Liver (tissue), 9 donors: ENCODE results near the gene HS1BP3. TPM values are rescaled to one million over a fixed set of nuclear protein-coding genes. Genes with fewer than 3 reads are reported as not detected.

Source experiments
- DNase-seq: peaks from one replicate; pipeline ENCODE4 v3.0.0-alpha.2; 2017; ENCODE audit warnings: low spot score
- H3K27ac ChIP-seq, 2 donors: one replicate each; pipeline ENCODE4 v1.7.0; 2013; ENCODE audit warnings: inconsistent platforms in 2 of 2, low read length in 2 of 2, control low read depth in 1 of 2, low read depth in 1 of 2, mild to moderate bottlenecking in 1 of 2
- H3K27me3 ChIP-seq, 4 donors: one replicate each; pipeline versions ENCODE4 v1.6.1 to v1.7.0; 2013; ENCODE audit warnings: low read length in 3 of 4, inconsistent platforms in 1 of 4, mild to moderate bottlenecking in 1 of 4, moderate library complexity in 1 of 4; ENCODE audit not compliant: control insufficient read depth in 4 of 4, insufficient read depth in 4 of 4
- H3K36me3 ChIP-seq, 4 donors: one replicate each; pipeline versions ENCODE4 v1.6.1 to v1.7.0; 2013; ENCODE audit warnings: low read length in 3 of 4, mild to moderate bottlenecking in 3 of 4, low read depth in 1 of 4, moderate library complexity in 1 of 4; ENCODE audit not compliant: control insufficient read depth in 4 of 4, insufficient read depth in 3 of 4
- H3K4me1 ChIP-seq, 4 donors: one replicate each; pipeline versions ENCODE4 v1.6.1 to v1.7.0; 2013; ENCODE audit warnings: low read length in 3 of 4, mild to moderate bottlenecking in 3 of 4, moderate library complexity in 1 of 4; ENCODE audit not compliant: control insufficient read depth in 4 of 4, insufficient read depth in 4 of 4
- H3K4me3 ChIP-seq, 3 donors: one replicate each; pipeline versions ENCODE4 v1.6.1 to v1.7.0; 2013; ENCODE audit warnings: low read length in 3 of 3, control low read depth in 1 of 3, low read depth in 1 of 3, mild to moderate bottlenecking in 1 of 3
- H3K9ac ChIP-seq, 2 donors: one replicate each; pipeline ENCODE4 v1.7.0; 2013; ENCODE audit warnings: low read length in 2 of 2, mild to moderate bottlenecking in 2 of 2, moderate library complexity in 2 of 2, control low read depth in 1 of 2, low read depth in 1 of 2
- H3K9me3 ChIP-seq, 4 donors: one replicate each; pipeline versions ENCODE4 v1.6.1 to v1.7.0; 2013; ENCODE audit warnings: low read length in 3 of 4; ENCODE audit not compliant: control insufficient read depth in 4 of 4
- ATF3 ChIP-seq: IDR thresholded peaks from 2 replicates; pipeline ENCODE4 v1.6.1; 2016; ENCODE audit warnings: antibody characterized with exemption
- HNF4A ChIP-seq, 2 donors: conservative IDR thresholded peaks; 2 replicates each; pipeline ENCODE4 v1.6.1; 2016; ENCODE audit warnings: antibody characterized with exemption in 2 of 2, mild to moderate bottlenecking in 2 of 2
- HNF4G ChIP-seq: IDR thresholded peaks from 2 replicates; pipeline ENCODE4 v1.6.1; 2016; ENCODE audit warnings: antibody characterized with exemption
- MAX ChIP-seq: IDR thresholded peaks from 2 replicates; pipeline ENCODE4 v1.6.1; 2016; ENCODE audit warnings: antibody characterized with exemption
- RAD21 ChIP-seq, 2 donors: IDR thresholded peaks; 2 replicates each; pipeline ENCODE4 v1.6.1; 2016; ENCODE audit warnings: antibody characterized with exemption in 2 of 2, mild to moderate bottlenecking in 2 of 2
- REST ChIP-seq: IDR thresholded peaks from 2 replicates; pipeline ENCODE4 v1.6.1; 2016; ENCODE audit warnings: antibody characterized with exemption, mild to moderate bottlenecking
- SP1 ChIP-seq: IDR thresholded peaks from 2 replicates; pipeline ENCODE4 v1.6.1; 2018; ENCODE audit warnings: antibody characterized with exemption, mild to moderate bottlenecking
- YY1 ChIP-seq: IDR thresholded peaks from 2 replicates; pipeline ENCODE4 v1.6.1; 2016; ENCODE audit warnings: antibody characterized with exemption, mild to moderate bottlenecking
- WGBS: extraction: QIAGEN DNeasy Blood & Tissue Kit; methylation state at CpG from one replicate; pipeline ENCODE4 v1.1.7; 2013; 5-methylcytosine and 5-hydroxymethylcytosine counted together
- polyA plus RNA-seq, 2 donors: library from polyadenylated mRNA; stranded (reverse) in 1 of 2; unstranded in 1 of 2; fragments of 200-250 nt in 1 of 2; fragments of >200 nt in 1 of 2; fragmentation: Nextera tagmentation in 1 of 2; extraction: Ambion mirVana in 1 of 2; gene quantifications; one replicate each; pipeline versions ENCODE4 v1.2.1 to v1.2.3, GENCODE V29; 2013 to 2015
- total RNA-seq, 2 donors: library from RNA; depleted of rRNA; stranded (reverse); fragments of >200 nt; gene quantifications; one replicate each; pipeline ENCODE4 v1.2.3, GENCODE V29; 2014
- TF ChIP-seq, protein P1 (sequence below): IDR thresholded peaks from 2 replicates; pipeline ENCODE4 v1.6.1; 2016; ENCODE audit warnings: antibody characterized with exemption
- donor health status: healthy.
- donor health status: healthy.
- donor health status: healthy.
- donor health status: healthy.
- donor health status: healthy.

The HS1BP3 gene
- total and polyA plus RNA-seq, 4 donors = 7.7 to 15.4 (median 10.9) TPM

GRCh38 chr2:20692081-20692480 is 41.2 kb upstream of the HS1BP3 start:
- Histone ChIP-seq H3K27me3 (no peaks in the 10 kb centered on the region), H3K9ac (no peak overlapping the region), H3K4me3 (no peak overlapping the region), H3K9me3 (no peaks in the 10 kb centered on the region), H3K36me3 (peaks cover 0 to 3% (median 0%) of the 10 kb centered on the region in 4 donors), H3K27ac (no peak overlapping the region), H3K4me1 (peaks cover 2 to 40% (median 34%) of the 10 kb centered on the region in 4 donors)
- 97% methylated on average over 2 of the region's 2 CpGs for WGBS
- no peak for DNase-seq
- TF ChIP-seq MAX (no peak), YY1 (no peak), HNF4G (no peak), RAD21 (IDR thresholded peaks at IDR 0.05) (no peak), SP1 (no peak), ATF3 (no peak)
- TF ChIP-seq, protein P1, sequence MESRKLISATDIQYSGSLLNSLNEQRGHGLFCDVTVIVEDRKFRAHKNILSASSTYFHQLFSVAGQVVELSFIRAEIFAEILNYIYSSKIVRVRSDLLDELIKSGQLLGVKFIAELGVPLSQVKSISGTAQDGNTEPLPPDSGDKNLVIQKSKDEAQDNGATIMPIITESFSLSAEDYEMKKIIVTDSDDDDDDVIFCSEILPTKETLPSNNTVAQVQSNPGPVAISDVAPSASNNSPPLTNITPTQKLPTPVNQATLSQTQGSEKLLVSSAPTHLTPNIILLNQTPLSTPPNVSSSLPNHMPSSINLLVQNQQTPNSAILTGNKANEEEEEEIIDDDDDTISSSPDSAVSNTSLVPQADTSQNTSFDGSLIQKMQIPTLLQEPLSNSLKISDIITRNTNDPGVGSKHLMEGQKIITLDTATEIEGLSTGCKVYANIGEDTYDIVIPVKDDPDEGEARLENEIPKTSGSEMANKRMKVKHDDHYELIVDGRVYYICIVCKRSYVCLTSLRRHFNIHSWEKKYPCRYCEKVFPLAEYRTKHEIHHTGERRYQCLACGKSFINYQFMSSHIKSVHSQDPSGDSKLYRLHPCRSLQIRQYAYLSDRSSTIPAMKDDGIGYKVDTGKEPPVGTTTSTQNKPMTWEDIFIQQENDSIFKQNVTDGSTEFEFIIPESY = no peak

- no peak overlapping the region for H3K9ac ChIP-seq
- TF ChIP-seq REST (no peak), HNF4A (conservative IDR thresholded peaks at IDR 0.05) (peak; percentile 13 to 17)
- DNase-seq = no peak
- peaks cover 2 to 32% (median 26%) of the 10 kb centered on the region in 4 donors for H3K4me1 ChIP-seq
- WGBS = 47% methylated on average over 6 of the region's 6 CpGs
- H3K36me3 ChIP-seq = peaks cover 0 to 3% (median 1%) of the 10 kb centered on the region in 4 donors
- H3K4me3 ChIP-seq = no peak overlapping the region
- H3K9me3 ChIP-seq = no peaks in the 10 kb centered on the region
- no peak overlapping the region for H3K27ac ChIP-seq
- H3K27me3 ChIP-seq = no peaks in the 10 kb centered on the region
Observed at GRCh38 chr2:20691076-20691734, 40.3 kb upstream of the HS1BP3 start.
